Common myeloid progenitor, CD34-positive (primary cell): ENCODE data around the gene AGA.
A peak's percentile ranks its signal among the peaks of the same experiment; 100 is the strongest.

Experiments
- CTCF ChIA-PET: fragments of 350-600 bp; sonication (Branson Sonifier 250); formaldehyde crosslinking; loops from one replicate; lab custom pipeline; 2021; ENCODE audit warnings: antibody characterized with exemption; lab: Charles Lee
- POLR2A ChIA-PET: fragments of 350-600 bp; sonication (Branson Sonifier 250); formaldehyde crosslinking; loops from one replicate; lab custom pipeline; 2021; ENCODE audit warnings: antibody characterized with exemption; lab: Charles Lee
- DNase-seq, 3 donors: peaks; one replicate each; pipeline versions ENCODE4 v3.0.0 to v3.0.0-alpha.2; 2013
- H3K27ac ChIP-seq, 2 experiments: 1 replicate in 1 of 2; 2 replicates in 1 of 2; pipeline ENCODE4 v1.7.0; 2013; ENCODE audit warnings: inconsistent platforms in 2 of 2, low read length in 2 of 2, mild to moderate bottlenecking in 2 of 2, low read depth in 1 of 2, moderate library complexity in 1 of 2; ENCODE audit not compliant: severe bottlenecking in 2 of 2, insufficient read depth in 1 of 2, poor library complexity in 1 of 2
- H3K27me3 ChIP-seq, 5 experiments: replicated peaks in 2 of 5; 1 replicate in 3 of 5; 2 replicates in 2 of 5; pipeline versions ENCODE4 v1.6.1 to v1.7.0; 2013; ENCODE audit warnings: low read length in 4 of 5, mild to moderate bottlenecking in 2 of 5, moderate library complexity in 2 of 5, inconsistent platforms in 1 of 5; ENCODE audit not compliant: insufficient read depth in 5 of 5, control insufficient read depth in 4 of 5
- H3K36me3 ChIP-seq, 4 experiments: 1 replicate in 2 of 4; 2 replicates in 2 of 4; pipeline versions ENCODE4 v1.6.1 to v1.7.0; 2013; ENCODE audit warnings: low read length in 3 of 4, control low read depth in 1 of 4, mild to moderate bottlenecking in 1 of 4; ENCODE audit not compliant: control insufficient read depth in 4 of 4, insufficient read depth in 4 of 4
- H3K4me1 ChIP-seq, 4 experiments: 1 replicate in 3 of 4; 2 replicates in 1 of 4; pipeline versions ENCODE4 v1.6.1 to v1.7.1; 2013; ENCODE audit warnings: low read length in 3 of 4, mild to moderate bottlenecking in 3 of 4, control low read depth in 1 of 4, inconsistent platforms in 1 of 4, moderate library complexity in 1 of 4; ENCODE audit not compliant: control insufficient read depth in 4 of 4, insufficient read depth in 4 of 4; ENCODE audit errors: control extremely low read depth in 1 of 4
- H3K4me3 ChIP-seq, 7 experiments: 1 replicate in 4 of 7; 2 replicates in 3 of 7; pipeline versions ENCODE4 v1.5.1 to v1.7.0; 2013; ENCODE audit warnings: mild to moderate bottlenecking in 7 of 7, low read length in 6 of 7, moderate library complexity in 6 of 7, inconsistent platforms in 2 of 7, low read depth in 2 of 7, control low read depth in 1 of 7; ENCODE audit not compliant: insufficient read depth in 4 of 7, control insufficient read depth in 1 of 7; ENCODE audit errors: extremely low read depth in 1 of 7
- H3K9me3 ChIP-seq, 5 experiments: 1 replicate in 4 of 5; 2 replicates in 1 of 5; pipeline versions ENCODE4 v1.6.1 to v1.7.1; 2013; ENCODE audit warnings: low read length in 4 of 5, mild to moderate bottlenecking in 2 of 5, inconsistent platforms in 1 of 5, low read depth in 1 of 5, moderate library complexity in 1 of 5; ENCODE audit not compliant: control insufficient read depth in 4 of 5, insufficient read depth in 2 of 5; ENCODE audit errors: control extremely low read depth in 1 of 5
- WGBS: methylation state at CpG from one replicate; pipeline ENCODE4 v1.1.5; 2013; ENCODE audit not compliant: insufficient coverage; 5-methylcytosine and 5-hydroxymethylcytosine counted together

The AGA gene

DNA sequence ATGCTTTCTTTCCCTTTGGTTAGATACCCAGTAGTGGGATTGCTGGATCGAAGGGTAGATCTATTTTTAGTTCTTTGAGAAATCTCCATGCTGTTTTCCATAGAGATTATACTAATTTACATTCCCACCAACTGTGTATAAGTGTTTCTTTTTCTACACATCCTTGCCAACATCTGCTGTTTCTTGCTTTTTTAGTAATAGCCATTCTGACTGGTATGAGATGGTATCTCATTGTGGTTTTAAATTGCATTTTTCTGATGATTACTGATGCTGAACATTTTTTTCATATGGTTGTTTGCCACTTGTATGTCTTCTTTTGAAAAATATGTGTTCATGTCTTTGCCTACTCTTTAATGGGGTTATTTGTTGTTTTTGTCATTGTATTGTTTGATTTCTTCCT lies 6.6 kb upstream of the AGA start:
- CTCF ChIA-PET: no interaction called here
- Histone ChIP-seq H3K36me3 (no peaks in the 10 kb centered on the region), H3K4me3 (no peak overlapping the region), H3K27me3 (no peaks in the 10 kb centered on the region), H3K9me3 (no peaks in the 10 kb centered on the region), H3K27ac (no peak overlapping the region), H3K4me1 (no peaks in the 10 kb centered on the region)
- POLR2A ChIA-PET: no interaction called here
- no CpG with 5 or more reads among the region's 1 CpG for WGBS
- no peak for DNase-seq

DNA sequence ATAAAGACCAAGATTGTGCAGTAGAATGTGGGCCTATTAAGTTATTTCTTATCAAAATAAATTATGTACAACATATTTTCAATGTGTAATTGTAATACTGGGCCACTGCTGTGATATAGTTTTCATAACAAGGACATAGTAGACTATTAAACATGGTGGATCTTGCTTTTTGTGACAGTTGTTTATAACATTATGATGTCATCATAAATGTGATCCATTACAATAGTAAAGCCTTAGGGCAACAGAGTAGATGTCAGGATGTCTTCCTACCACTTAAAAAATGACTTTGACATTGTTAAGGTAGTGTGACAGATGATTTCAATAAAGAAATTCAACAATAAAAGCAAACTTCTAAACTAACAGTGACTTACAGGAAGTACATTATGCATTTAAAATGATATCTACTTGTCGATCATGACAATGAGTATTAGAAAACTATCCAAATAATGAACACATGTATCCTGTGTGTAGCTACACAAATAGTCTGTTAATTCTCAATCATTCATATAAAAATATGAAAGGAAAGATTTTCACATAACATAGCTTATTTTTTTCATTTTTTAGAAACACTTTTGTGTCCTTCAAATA lies 5.3 kb upstream of the AGA start:
- POLR2A ChIA-PET: no interaction called here

DNA sequence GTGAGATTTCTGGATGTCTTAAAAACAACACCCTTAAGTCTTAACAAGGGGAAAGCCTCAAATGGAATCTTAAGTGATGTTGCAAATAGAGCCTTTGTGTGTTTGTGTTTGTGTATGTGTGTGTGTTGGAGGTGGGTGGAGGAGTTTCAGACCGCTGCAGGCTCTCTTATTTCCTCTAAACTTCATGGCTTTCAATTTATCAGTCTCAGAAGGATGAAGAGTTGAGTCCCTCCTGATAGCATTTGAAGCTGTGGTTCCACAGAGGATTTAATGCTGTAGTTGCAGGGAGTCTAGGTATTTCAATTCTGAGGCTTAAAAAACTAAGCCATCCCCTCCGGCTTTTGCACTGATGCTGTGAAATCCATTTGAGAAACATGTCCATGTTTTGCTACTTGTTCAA lies 4.3 kb upstream of the AGA start:
- Histone ChIP-seq H3K9me3 (no peaks in the 10 kb centered on the region), H3K27me3 (no peaks in the 10 kb centered on the region), H3K27ac (no peak overlapping the region), H3K36me3 (no peaks in the 10 kb centered on the region), H3K4me3 (no peak overlapping the region), H3K4me1 (peaks cover 4 to 9% (median 6%) of the 10 kb centered on the region in 4 experiments)
- DNase-seq: no peak
- ChIA-PET POLR2A (no interaction called here), CTCF (no interaction called here)
- WGBS: 100% methylated on average over 2 of the region's 2 CpGs

More for the DNA sequence above, 5.3 kb upstream of the AGA start:
- no peaks in the 10 kb centered on the region for H3K9me3 ChIP-seq
- no peak for DNase-seq
- H3K36me3 ChIP-seq: no peaks in the 10 kb centered on the region
- peaks cover 2 to 6% (median 5%) of the 10 kb centered on the region in 4 experiments for H3K4me1 ChIP-seq
- no peak overlapping the region for H3K4me3 ChIP-seq
- no CpG with 5 or more reads among the region's 1 CpG for WGBS
- H3K27me3 ChIP-seq: no peaks in the 10 kb centered on the region
- no peak overlapping the region for H3K27ac ChIP-seq
- CTCF ChIA-PET: no interaction called here

DNA sequence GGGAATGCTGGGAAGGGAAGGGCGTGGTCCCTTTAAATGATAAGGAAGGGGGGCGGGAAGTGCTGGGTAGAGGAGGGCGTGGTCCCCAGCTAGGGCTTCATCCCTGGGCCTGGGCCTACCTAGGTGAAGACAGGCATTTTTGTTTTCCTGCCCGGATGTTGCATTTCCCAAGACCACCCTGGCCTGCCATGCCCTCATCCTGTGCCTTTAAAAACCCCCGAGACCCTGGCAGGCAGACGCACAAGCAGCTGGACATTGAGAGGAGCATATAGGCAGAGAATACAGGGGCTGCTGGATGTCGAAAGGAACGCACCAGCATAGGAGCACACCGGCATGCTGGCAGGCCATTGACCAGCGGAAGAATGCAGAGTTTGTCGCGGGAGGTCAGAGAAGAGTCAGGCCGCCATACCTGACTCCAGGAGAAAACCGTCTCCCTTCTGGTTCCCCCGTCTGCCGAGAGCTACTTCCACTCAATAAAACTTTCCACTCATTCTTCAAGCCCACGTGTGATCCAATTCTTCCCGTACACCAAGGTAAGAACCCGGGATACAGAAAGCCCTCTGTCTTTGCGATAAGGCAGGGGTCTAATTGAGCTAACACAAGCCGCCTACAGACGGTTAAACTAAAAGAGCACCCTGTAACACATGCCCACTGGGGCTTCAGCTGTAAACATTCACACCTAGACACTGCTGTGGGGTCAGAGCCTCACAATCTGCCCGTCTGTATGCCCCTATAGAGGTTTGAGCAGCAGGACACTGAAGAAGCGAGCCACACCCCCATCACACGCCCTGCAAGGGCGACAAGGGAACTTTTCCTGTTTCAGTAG lies 2.9 kb upstream of the AGA start:
- no peak for DNase-seq
- no peaks in the 10 kb centered on the region for H3K36me3 ChIP-seq
- H3K27me3 ChIP-seq: no peaks in the 10 kb centered on the region
- peaks cover 8 to 22% (median 16%) of the 10 kb centered on the region in 4 experiments for H3K4me1 ChIP-seq
- H3K9me3 ChIP-seq: no peaks in the 10 kb centered on the region
- no peak overlapping the region for H3K27ac ChIP-seq
- peak overlapping the region in 1 of 7 experiments; percentile 15 for H3K4me3 ChIP-seq
- ChIA-PET POLR2A (no interaction called here), CTCF (no interaction called here)
- WGBS: 96% methylated on average over 24 of the region's 26 CpGs

DNA sequence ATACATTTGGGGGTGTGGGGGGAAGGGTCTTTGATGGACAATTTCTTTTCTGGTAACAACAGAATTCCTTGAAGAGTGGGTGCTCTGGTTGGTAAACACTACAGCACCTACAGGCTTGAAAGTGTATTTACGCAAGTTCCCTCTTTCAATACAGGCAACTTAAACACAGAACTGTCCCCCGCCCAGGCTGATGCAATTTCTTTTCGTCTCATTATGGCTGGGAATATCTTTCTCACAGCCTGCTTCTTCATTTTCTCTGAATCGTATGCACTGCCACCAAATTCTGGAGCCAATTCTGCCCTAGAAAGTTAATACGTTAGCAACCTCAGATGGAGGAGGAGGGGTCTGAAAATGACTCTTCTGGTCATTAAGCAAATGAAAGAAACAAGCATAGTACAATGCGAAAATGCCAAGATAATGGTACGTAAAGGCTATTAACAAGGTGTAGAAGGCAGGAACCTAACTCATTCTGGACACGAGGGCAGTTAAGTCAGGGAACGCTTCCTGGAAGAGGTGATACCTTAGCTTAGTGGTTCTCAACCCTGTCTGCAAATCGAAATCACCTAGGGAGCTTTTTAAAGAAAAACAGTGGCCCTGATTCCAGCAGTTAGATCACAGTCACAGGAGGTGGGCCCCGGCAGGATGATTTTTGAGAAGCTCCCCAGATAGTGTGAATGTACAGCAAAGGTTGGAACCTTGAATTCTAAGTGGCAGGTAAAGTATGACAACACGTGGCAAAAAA lies 1.0 kb downstream of the AGA start:
- Histone ChIP-seq H3K9me3 (no peaks in the 10 kb centered on the region), H3K4me3 (peak overlapping the region; percentile 71 to 99 (median 87)), H3K27me3 (no peaks in the 10 kb centered on the region), H3K4me1 (peaks cover 8 to 26% (median 16%) of the 10 kb centered on the region in 4 experiments), H3K36me3 (peaks cover 0 to 19% (median 13%) of the 10 kb centered on the region in 4 experiments), H3K27ac (peak overlapping the region; percentile 84 to 96)
- DNase-seq: peak; percentile 56 to 72 (median 62)
- CTCF ChIA-PET: interaction anchor here (1.1 kb wide), 1 partner anchor 102 kb away, joined by 3 read pairs; no protein-coding TSS in a partner anchor
- 33% methylated on average over 10 of the region's 12 CpGs for WGBS
- POLR2A ChIA-PET: no interaction called here

DNA sequence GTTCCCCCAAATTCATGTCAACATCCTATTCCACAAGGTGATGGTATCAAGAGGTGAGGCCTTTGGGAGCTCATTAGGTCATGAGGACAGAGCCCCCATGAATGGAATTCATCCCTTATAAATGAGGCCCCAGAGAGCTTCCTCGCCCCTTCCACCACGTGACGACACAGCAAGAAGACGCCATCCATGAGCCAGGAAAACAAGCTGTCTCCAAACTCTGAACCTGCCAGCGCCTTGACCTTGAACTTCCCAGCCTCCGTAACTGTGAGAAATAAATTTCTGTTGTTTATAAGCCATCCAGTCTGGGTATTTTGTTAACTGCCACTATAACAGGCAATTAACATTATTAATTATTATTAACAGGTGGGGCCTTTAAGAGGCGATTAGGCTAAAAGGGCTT lies 5.8 kb downstream of the AGA start:
- WGBS: 100% methylated on average over 5 of the region's 7 CpGs
- POLR2A ChIA-PET: no interaction called here
- no peak for DNase-seq

More for the DNA sequence above, 5.8 kb downstream of the AGA start:
- Histone ChIP-seq H3K27me3 (no peaks in the 10 kb centered on the region), H3K9me3 (no peaks in the 10 kb centered on the region), H3K4me1 (peaks cover 2 to 16% (median 10%) of the 10 kb centered on the region in 4 experiments), H3K36me3 (peaks cover 3 to 45% (median 24%) of the 10 kb centered on the region in 4 experiments), H3K4me3 (no peak overlapping the region), H3K27ac (no peak overlapping the region)
- CTCF ChIA-PET: interaction anchor here (0.6 kb wide), 1 partner anchor 197 kb away, joined by 4 read pairs; no protein-coding TSS in a partner anchor
